GM04503 (cell line): ENCODE results near the gene THPO.

Experiments used
- DNase-seq: peaks from one replicate; pipeline ENCODE4 v3.0.0-alpha.2; 2012; ENCODE audit warnings: low read depth

THPO gene

DNA sequence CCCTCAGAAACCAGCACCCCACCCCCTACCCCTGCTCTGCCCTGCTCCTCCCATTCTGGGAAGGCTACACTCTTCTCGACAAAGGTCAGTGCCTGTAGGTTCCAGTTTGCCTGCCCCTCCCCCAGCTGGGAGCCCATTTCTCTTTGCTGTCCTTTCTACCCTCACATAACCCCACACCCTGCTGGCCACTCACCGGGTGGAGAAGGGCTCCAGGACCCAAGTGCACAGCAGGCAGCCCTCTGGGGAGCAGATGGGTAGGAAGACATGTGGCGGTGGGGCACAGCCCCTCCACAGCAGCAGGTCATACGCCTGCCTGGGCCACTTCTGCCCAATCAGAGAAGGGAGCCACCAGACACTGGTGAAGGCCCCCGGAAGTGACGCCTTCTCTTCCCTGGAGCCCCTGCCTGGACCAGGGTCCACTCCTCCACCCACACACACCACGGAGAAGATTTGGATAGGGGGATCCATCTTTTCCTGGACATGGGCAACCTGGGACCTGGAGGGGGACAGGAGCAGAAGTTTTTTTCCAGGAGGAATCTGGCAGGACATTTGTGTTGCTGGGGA is at the start of gene THPO:
Gene THPO (minus strand): TSS at position 326 of the 564 bp plus-strand sequence. CDS start 1,948 bp downstream, outside the sequence.
- no peak for DNase-seq

DNA sequence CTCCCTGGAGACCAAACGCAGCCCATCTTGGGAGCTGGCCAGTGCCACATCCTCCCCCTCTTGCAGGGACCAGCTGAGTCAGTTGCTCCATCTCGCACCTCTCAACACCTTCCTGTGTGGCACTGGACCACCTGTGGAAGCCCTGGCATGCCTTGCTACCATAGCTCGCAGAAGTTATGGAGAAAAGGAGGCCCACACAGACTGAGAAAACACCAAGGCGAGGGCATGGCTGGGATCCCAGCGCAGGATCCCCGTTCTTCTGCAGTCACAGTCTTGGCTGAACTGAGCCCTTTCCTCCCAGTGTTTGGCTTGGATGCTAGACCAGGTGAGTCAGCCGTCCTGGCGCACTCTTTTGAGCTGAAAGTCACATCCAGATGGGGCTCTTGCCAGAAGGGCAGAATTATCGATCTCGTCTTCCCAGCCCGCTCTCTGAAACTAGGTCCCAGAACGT is 48.7 kb upstream of the THPO start:
- DNase-seq = no peak

DNA sequence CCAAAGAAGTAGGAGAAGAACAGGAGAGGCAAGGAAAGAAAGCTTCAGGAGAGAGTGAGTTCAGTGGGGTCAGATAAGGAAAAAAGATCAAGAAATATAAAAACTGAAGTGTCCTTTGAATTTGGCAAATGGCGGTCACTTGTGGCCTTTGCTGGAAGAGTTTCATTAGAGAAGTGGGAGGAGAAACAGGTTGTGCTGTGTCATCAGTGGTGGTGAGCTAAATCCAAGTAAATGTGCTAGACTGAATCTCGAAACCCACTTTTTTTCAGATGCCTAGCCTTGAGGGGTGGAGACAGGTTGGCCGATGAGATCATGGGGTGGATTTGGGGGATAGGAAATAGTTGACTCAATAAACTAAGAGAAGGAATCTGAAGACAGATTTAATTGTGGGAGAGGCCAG is 45.6 kb upstream of the THPO start:
- DNase-seq = no peak

DNA sequence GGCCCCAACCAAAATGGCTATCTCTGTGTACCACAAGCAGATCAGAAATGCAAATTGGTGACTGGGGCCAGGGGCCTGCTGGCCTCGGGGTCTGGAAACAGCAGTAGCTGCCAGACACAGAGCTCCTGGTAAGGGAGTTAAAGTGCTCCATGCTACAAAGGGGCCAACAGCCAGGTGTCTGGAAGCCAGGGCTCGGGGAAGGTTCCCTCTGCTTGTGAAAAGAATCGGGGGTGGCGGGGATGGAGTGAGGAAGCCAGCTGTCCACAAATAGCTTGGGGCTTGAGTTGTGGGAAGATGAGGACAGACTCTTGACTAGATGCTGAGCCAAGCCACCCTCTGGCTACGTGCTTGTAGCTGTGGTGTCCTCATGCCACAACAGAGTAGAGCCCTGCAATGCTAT is 41.2 kb upstream of the THPO start:
- no peak for DNase-seq

DNA sequence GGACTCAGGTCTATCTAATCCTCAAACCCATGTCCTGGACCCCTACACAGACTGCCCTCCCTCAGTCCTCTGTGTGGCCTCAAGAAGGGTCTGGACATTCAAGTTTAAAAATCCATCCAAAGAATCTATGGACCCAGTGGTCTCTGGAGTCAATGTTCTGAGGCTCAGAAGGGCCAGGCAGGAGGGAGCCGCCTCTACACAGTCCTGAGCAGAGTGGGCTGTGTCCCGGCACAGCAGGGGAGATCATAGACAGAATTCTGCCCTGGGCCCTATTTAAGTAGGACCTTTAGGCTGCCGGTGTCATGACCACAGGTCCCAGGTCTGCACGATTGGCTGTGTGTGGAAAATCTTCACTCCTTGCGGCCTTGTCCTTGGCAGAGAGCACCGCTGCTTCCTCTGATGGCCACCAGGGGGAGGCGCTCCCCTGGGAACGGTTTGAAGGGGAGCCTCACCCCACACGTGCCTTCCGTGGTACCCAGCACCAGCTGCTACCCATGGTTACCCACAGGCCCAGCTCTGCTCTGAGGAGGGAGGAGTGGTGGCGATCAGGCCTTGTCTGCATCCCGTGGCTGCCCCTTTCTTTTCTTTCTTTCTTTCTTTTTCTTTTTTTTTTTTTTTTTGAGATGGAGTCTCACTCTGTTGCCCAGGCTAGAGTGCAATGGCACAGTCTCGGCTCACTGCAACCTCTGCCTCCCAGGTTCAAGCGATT is 39.8 kb upstream of the THPO start:
- no peak for DNase-seq

DNA sequence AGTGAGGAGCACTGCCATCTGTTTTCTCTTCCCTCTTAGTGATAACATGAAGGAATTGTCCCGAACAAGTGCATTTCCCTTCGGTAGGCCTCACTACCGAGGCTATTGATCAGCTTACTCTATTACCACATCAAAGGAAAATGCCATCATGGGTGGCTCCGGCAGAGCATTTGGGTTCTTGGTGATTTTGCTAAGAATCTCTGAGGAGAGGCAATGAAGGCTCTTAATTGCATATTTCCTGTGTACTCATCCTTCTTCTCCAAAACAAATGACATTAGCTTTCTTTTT is 37.1 kb upstream of the THPO start:
- DNase-seq = no peak

DNA sequence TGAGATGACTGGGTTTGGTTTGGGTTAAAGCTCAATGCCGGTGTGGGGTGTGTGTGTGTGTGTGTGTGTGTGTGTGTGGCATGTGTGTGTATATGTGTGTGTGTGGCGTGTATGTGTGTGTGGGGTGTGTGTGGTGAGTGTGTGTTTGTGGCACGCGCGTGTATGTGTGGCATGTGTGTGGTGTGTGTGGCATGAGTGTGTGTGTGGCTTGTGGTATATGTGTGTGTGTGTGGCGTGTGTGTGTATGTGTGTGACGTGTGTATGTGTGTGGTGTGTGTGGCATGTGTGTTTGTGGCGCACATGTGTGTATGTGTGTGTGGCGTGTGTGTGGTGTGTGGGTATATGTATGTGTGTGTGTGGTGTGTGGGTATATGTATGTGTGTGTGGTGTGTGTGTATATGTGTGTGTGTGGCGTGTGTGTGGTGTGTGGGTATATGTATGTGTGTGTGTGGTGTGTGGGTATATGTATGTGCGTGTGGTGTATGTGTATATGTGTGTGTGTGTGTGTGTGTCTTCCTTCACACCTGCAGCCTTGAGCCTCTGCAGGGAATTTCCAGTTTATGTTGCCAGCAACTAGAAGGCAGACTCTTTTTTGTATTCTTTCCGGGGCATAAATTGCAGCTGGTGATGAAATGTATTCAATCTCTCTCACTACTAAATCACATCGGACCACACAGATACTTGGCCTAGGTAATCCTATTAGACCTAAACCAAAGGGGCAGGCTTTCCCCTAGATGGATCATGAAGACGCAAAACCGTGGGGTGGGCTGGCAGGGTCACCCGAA is 36.6 kb upstream of the THPO start:
- DNase-seq = no peak

DNA sequence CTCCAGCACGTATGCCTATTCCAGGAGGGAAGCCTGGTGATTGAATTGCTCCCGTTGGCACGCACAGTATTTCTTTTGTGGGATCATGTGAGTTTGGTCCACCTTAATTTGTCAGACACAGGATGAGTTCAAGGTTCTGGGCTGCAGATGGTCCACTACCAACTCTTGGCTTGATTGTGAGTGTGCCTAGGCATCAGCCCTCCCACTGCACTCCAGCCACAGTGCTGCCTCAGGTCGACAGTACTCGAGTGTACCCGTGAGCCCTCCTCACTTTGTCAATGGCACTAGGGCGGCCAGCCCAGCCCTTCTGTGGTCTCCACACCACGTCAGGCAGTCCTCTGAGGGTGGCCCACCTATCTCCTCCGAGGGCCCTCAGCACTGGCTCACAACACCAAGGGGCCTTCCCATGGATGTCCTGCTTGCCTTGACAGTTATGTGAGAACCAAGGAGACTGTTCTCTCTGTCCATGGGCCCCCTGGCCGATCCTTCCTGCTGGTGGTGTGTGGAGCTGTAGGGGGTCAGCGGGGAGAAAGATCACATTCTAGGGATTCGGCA is 32.0 kb upstream of the THPO start:
- no peak for DNase-seq

DNA sequence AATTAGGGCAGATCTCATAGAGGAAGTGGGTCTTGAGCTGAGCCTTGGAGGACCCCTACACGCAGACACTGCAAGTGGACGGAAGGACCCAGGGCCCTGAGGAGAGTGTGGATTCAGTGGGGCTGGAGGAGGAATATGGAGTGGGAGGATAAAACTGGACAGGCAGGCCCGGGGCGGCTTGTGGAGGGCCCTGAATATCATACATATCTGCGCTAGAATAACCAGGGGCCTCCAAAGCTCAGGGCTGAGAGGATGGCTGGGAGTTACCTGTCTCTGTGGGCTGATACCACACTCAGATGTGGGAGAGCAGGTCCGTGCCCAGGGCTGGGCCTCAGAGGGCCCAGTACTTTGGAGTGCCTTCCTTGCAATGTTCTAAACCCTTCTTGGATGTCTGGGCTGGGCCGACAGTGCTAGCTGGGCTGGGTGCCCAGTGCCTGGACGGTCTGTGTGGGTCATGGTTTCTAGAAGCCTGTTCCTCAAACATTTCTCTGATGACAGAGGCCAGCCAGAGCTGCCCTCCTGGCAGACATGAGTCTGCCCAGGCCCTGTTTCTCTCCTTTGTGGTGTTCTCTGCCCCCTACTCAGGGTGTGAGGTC is 31.4 kb upstream of the THPO start:
- no peak for DNase-seq

DNA sequence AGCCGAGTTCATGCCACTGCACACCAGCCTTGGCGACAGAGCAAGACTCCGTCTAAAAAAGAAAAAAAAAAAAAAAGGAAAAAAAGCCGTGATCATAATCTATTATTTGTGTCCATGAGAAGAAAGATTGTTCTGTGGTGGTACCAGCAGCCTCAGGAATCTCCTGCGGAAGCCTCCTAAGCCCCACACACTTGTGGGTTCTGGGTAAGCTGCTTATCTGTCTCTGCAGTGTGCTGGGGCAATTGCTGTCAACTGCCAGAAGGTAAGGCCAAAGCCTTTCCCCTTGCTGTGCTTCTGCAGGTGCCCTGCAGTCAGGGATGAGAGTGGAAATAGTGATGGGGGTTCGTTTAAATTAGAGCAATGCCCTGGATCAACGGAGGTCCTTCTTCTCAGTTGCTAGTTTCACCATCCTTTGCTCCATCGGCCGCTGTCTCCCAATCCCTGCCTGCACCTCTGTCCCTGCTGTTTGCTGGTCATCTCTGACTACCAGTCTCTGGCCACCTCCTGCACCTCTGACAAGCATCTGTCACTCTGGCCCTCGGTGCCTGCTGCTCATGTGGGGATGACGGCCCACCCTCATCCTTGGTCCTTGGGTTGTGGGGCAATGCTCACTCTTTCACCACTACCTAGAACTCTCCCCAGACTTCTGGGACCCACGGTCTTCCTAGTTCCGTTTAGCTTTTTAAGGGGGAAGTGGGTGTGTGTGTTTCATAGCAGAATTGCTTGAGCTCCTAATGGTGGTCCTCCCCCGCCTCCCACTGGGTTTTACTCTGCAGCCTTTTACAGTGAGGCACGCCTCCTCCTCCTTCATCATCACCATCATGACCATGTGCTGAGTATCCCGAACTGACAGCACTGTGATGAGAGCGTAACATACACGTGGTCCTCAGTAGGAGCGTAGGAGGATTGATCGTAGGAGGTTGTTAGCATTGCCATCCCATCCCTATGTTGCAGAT is 27.3 kb upstream of the THPO start:
- DNase-seq = no peak

DNA sequence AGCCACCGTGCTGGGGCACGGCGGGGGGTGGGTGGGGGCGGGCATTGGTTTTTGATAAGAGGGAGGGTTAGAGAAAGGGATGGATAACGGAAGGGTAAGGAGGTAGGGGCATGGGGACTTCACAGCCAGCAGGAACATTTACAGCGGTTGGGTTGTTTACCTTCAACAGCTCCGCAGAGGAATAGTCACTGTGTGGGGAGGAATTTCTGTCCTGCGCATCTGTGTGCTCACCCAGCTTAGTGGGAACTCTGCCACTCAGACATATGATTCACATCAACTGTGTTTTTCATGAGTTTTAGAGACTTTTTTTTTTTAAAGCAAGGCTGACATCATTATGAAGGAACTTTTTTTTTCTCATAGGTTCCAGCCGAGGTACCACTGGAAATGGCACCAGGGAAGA is 21.4 kb upstream of the THPO start:
- DNase-seq = peak; percentile 78

DNA sequence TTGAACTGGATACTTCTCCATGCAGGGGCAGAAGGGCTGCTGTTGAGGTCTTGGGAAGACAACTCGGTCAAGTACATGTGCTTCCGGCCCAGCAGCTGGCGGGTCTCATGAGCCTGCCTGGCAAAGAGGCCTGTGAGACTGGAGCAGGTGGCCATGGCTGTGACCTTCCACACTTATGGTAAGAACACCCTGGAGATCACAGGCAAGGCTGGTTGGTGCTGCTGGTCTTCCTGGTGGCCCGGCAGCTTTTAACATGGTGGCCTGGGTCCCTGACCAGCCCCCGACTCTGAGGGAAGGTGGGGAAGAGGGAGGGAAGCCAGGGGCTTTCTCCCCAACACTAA is 17.3 kb upstream of the THPO start:
- DNase-seq = no peak

DNA sequence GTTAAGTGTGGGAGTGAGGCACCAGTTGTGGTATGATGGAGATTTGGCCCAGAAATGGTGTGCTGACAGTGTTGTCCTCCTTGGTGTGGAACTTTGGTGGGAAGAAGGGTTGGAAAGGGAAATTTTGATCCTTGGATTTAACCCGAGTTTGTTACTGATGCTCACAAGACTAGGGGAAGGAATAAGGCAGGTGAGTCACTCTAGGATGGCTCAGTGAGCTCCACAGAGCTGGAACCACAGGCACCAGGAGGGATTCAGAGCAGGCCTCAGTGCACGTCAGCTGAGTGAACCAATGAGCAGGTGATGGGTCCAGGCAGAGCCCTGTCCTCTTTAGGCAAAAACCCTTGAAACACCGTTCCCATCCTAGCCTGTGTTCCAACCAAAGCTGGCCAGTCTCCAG is 13.3 kb upstream of the THPO start:
- DNase-seq = no peak

DNA sequence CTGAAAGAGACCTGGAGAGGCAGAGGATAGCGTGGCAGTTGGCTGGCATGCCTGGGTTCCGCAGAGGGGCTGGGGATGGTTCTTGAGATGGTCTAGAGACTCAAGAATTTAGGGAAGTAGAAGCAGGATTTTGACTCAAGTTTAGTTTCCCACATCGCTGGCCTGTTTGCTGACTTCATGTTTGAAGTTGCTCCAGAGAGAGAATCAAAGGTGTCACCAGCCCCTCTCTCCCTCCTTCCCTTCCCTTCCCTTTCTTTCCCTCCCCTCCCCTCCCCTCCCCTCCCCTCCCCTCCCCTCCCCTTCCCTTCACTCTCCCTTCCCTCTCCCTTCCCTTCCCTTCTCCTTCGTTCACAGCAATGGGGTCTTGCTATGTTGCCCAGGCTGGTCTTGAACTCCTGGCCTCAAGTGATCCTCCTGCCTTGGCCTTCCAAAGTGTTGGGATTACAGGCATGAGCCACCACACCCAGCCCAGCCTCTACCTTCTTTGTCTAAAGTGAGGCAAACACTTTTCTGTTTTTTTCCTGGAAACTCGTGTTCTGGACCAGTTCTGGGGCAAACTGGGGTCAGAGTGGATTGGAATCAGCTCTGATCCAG is 12.0 kb upstream of the THPO start:
- no peak for DNase-seq

DNA sequence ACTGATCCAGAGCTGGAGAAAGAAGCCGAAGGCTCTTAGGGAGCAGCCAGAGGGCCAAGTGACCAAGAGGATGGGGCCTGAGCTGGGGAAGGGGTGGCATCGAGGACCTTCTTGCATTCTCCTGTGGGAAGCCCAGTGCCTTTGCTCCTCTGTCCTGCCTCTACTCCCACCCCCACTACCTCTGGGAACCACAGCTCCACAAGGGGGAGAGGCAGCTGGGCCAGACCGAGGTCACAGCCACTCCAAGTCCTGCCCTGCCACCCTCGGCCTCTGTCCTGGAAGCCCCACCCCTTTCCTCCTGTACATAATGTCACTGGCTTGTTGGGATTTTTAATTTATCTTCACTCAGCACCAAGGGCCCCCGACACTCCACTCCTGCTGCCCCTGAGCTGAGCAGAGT is 11.4 kb upstream of the THPO start:
- DNase-seq = no peak

DNA sequence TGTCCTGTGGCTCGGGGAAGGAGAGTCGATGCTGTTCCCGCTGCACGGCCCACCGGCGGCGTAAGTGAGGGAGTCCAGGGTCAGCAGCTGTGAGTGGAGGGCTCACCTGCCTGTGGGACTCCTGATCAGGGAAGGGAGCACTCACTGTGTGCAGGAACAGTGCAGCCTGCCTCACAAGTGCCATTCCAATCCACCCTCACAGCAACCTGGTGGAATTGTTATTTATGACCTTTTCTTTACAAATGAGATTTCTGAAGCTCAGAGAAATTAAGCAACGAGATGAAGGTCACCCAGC is 10.9 kb upstream of the THPO start:
- DNase-seq = no peak

DNA sequence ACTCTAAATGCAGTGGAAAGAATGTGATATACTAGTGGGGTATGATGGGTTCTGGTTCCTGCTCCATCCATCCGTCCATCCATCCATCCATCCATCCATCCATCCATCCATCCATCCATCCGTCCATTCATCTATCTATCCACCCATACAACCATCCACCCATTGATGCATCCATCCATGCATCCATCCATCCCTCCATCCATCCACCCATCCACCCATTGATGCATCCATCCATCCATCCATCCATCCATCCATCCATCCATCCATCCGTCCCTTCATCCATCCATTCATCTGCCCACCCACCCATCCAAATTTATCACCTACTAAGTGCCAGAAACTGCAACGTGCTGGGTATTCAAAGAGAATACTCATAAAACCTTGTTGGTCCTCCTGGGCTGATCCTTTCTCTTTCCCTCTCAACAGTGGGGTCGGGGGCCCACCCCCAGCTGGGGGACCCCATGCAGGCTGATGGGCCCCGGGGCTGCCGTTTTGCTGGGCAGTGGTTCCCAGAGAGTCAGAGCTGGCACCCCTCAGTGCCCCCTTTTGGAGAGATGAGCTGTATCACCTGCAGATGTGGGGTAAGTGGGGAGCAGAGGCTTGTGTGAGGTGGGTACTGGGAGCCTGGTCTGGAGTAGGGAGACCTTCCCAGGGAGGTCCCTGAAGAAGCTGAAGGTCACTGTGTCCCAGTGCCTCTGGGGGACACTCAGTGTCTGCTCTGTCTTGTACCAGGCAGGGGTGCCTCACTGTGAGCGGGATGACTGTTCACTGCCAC is 10.3 kb upstream of the THPO start:
- no peak for DNase-seq

DNA sequence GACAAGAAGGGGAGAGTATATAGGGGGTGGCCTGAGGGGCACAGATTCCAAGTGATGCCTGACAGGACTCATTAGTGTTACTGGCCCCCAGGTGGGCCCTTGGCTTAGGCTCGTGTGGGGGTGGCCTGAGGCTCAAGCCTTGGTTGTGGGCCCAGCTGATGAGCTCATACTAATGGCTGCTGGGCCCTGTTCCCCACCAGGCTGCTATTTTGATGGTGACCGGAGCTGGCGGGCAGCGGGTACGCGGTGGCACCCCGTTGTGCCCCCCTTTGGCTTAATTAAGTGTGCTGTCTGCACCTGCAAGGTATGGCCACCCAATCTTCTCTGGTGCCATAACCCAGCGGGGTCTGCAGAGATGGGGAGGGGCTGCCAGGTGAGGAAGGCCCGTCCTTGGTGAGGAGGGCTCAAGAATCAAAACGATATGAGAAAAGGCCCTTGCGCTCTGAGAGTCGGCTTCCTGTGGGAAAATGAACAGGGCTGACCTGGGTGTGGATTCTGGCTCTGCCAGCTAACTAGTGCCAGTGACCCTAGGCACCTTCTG is 9.2 kb upstream of the THPO start:
- DNase-seq = no peak

DNA sequence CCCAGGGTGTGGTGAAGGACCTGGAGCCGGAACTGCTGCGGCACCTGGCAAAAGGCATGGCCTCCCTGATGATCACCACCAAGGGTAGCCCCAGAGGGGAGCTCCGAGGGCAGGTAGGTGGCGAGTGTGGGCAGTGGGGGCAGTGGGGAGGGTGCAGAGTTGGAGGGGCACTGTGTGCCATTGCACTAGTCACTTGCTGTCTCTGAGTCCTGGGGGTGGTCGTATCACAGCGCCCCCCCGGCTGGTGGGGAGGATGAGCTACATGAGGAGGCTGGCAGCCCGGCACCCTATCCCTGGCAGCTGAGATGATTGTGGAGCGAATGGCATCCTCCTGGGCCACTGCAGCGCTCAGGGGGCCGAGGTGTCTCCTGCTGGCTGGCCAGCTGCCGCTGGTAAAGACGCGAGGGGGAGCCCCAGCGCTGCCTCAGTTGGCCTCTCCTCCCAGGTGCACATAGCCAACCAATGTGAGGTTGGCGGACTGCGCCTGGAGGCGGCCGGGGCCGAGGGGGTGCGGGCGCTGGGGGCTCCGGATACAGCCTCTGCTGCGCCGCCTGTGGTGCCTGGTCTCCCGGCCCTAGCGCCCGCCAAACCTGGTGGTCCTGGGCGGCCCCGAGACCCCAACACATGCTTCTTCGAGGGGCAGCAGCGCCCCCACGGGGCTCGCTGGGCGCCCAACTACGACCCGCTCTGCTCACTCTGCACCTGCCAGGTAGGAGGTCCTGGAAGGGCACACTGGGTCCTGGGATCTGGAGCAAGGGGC is 8.2 kb upstream of the THPO start:
- no peak for DNase-seq
